PC-3 (cell line): ENCODE measurements around the gene FOXD2. TPM values are rescaled to one million over a fixed set of nuclear protein-coding genes. Genes with fewer than 3 reads are reported as not detected.

Experiments
- ATAC-seq: fragments of 200-7000 bp; cut with Tn5 transposase; 2 replicates; pipeline ENCODE4 v1.9.1; 2020; ENCODE audit warnings: mild to moderate bottlenecking, moderate library complexity
- BruUV-seq: library from RNA; stranded (reverse); fragments of 400-500 nt; replicated peaks from 2 replicates; lab custom pipeline; 2021; lab: Mats Ljungman, UMichigan
- CTCF ChIA-PET: fragments of 300-600 bp; sonication (Branson Sonifier 250); formaldehyde crosslinking; loops from one replicate; lab custom pipeline; 2022; ENCODE audit warnings: antibody characterized with exemption; lab: Charles Lee
- POLR2A ChIA-PET: fragments of 300-600 bp; sonication (Branson Sonifier 250); formaldehyde crosslinking; loops from one replicate; lab custom pipeline; 2022; ENCODE audit warnings: antibody characterized with exemption; ENCODE audit not compliant: unreplicated experiment; lab: Charles Lee
- DNase-seq: peaks from one replicate; pipeline ENCODE4 v3.0.0-alpha.2; 2015
- H2AFZ ChIP-seq: fragments of 300-600 bp; sonication (generic); 2 replicates; pipeline ENCODE4 v1.6.0; 2016; ENCODE audit warnings: antibody characterized with exemption, low read length
- H3F3A ChIP-seq: fragments of 300-600 bp; sonication (generic); one replicate; pipeline ENCODE4 v1.6.0; 2017; ENCODE audit warnings: antibody characterized with exemption, low read length, control low read depth, mild to moderate bottlenecking; ENCODE audit not compliant: unreplicated experiment
- H3K27ac ChIP-seq: fragments of 300-600 bp; sonication (generic); 2 replicates; pipeline ENCODE4 v1.5.1; 2016; ENCODE audit warnings: mild to moderate bottlenecking, low read length
- H3K27me3 ChIP-seq: fragments of 300-600 bp; sonication (generic); 2 replicates; pipeline ENCODE4 v1.6.1; 2016; ENCODE audit warnings: low read length, mixed read lengths
- H3K36me3 ChIP-seq: fragments of 300-600 bp; sonication (generic); 2 replicates; pipeline ENCODE4 v1.6.1; 2016; ENCODE audit warnings: low read depth, mixed run types, low read length, mixed read lengths
- H3K4me1 ChIP-seq: fragments of 300-600 bp; sonication (generic); 2 replicates; pipeline ENCODE4 v1.5.1; 2016; ENCODE audit warnings: low read length; ENCODE audit not compliant: insufficient read depth
- H3K4me2 ChIP-seq: fragments of 300-600 bp; sonication (generic); 2 replicates; pipeline ENCODE4 v1.6.0; 2016; ENCODE audit warnings: low read length
- H3K4me3 ChIP-seq: fragments of 300-600 bp; sonication (generic); 2 replicates; pipeline ENCODE4 v1.5.1; 2016; ENCODE audit warnings: mild to moderate bottlenecking, low read length, mixed read lengths
- H3K79me2 ChIP-seq: fragments of 300-600 bp; sonication (generic); 2 replicates; pipeline ENCODE4 v1.6.1; 2017; ENCODE audit warnings: low read length, mixed read lengths
- H3K9ac ChIP-seq: fragments of 300-600 bp; sonication (generic); 2 replicates; pipeline ENCODE4 v1.6.0; 2016; ENCODE audit warnings: mild to moderate bottlenecking, low read length
- H3K9me2 ChIP-seq: fragments of 300-600 bp; sonication (generic); replicated peaks from 2 replicates; pipeline ENCODE4 v1.6.1; 2016; ENCODE audit warnings: mixed run types, low read length, mixed read lengths
- H3K9me3 ChIP-seq: fragments of 300-600 bp; sonication (generic); 2 replicates; pipeline ENCODE4 v1.6.1; 2016; ENCODE audit warnings: low read length, mixed read lengths
- H4K20me1 ChIP-seq: fragments of 300-600 bp; sonication (generic); 2 replicates; pipeline ENCODE4 v1.6.1; 2016; ENCODE audit warnings: low read length, mixed read lengths
- CTCF ChIP-seq: fragments of 300-600 bp; sonication (generic); conservative IDR thresholded peaks from 2 replicates; pipeline ENCODE4 v1.5.1; 2017; ENCODE audit warnings: antibody characterized with exemption, low read depth, mild to moderate bottlenecking, low read length
- EZH2 ChIP-seq: fragments of 300-600 bp; sonication (generic); IDR thresholded peaks from one replicate; pipeline ENCODE4 v1.6.1; 2017; ENCODE audit warnings: antibody characterized with exemption, mild to moderate bottlenecking, low read length; ENCODE audit not compliant: unreplicated experiment
- EZH2phosphoT487 ChIP-seq: fragments of 300-600 bp; sonication (generic); IDR thresholded peaks from 2 replicates; pipeline ENCODE4 v1.6.1; 2018; ENCODE audit warnings: mild to moderate bottlenecking, antibody characterized with exemption, low read length, borderline replicate concordance
- intact Hi-C: fragments of 100-400 bp; cut with micrococcal nuclease; formaldehyde crosslinking; loops from 2 replicates; pipeline ENCODE4 v1.9.0; 2023
- total RNA-seq: library from RNA; depleted of rRNA; stranded (reverse); fragments of >200 nt; gene quantifications from 2 replicates; pipeline ENCODE4 v1.2.3, GENCODE V29; 2014

FOXD2 gene
- total RNA-seq, 1 experiment from 2014 or later, result 0.80 TPM

DNA sequence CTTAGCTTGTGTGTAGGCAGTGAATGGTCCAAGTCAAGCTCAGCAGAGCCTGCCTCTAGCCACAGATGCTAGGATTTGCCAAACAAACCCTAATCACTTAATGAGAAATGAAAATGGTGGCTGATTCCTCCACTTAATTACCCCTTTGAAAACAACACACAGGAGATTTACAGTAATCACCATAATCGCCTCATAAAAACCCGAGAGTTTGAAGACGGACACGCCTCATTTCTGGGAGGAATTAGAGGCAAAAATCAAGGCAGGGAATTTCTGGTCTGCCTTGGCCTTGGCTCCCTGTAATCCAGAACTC lies 38.0 kb upstream of the FOXD2 start:
- ChIA-PET CTCF (no interaction called here), POLR2A (no interaction called here)
- H3K9ac ChIP-seq, result no peak overlapping the region
- H3K4me3 ChIP-seq, result no peak overlapping the region
- no peaks in the 10 kb centered on the region for H3K79me2 ChIP-seq
- H3K9me2 ChIP-seq, result no peaks in the 10 kb centered on the region
- H3F3A ChIP-seq, result no peaks in the 10 kb centered on the region
- no peaks in the 10 kb centered on the region for H3K36me3 ChIP-seq
- H3K27ac ChIP-seq, result no peak overlapping the region
- intact Hi-C loops, result no loop called here
- no peak for ATAC-seq
- no peaks in the 10 kb centered on the region for H3K9me3 ChIP-seq
- BruUV-seq, result no TSS peak
- H3K4me2 ChIP-seq, result no peak overlapping the region
- H4K20me1 ChIP-seq, result no peaks in the 10 kb centered on the region
- DNase-seq, result no peak
- no peak overlapping the region for H2AFZ ChIP-seq
- no peaks in the 10 kb centered on the region for H3K27me3 ChIP-seq
- no peaks in the 10 kb centered on the region for H3K4me1 ChIP-seq
- TF ChIP-seq CTCF (no peak), EZH2phosphoT487 (no peak), EZH2 (no peak)

DNA sequence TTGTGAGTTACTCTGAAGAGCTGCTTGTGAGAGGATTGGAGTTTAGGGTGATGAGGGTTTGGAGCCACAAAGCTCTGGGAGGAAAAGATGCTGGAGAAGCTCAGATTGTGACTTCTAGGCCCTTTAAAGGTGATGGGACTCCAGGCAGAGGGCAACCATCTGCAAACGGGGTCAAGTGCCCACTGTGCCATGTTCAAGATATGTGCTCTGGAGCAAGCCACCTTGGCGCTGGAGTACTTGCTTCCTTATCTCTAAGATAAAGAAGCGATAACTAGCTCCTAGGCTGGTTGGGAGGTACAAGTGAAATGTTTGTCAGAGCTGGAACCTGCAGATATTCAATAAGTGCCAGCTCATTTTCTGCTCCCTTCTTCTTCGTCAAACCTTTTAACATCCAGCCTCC lies 36.1 kb upstream of the FOXD2 start:
- no peak overlapping the region for H3K27ac ChIP-seq
- no peaks in the 10 kb centered on the region for H3K9me3 ChIP-seq
- H4K20me1 ChIP-seq, result no peaks in the 10 kb centered on the region
- TF ChIP-seq EZH2 (no peak), CTCF (no peak), EZH2phosphoT487 (no peak)
- no peaks in the 10 kb centered on the region for H3K27me3 ChIP-seq
- H3K79me2 ChIP-seq, result no peaks in the 10 kb centered on the region
- ChIA-PET POLR2A (no interaction called here), CTCF (no interaction called here)
- no TSS peak for BruUV-seq
- no peak for DNase-seq
- H2AFZ ChIP-seq, result no peak overlapping the region
- H3K36me3 ChIP-seq, result no peaks in the 10 kb centered on the region
- intact Hi-C loops, result no loop called here
- no peak overlapping the region for H3K4me2 ChIP-seq
- H3K4me1 ChIP-seq, result no peaks in the 10 kb centered on the region
- ATAC-seq, result no peak
- no peak overlapping the region for H3K4me3 ChIP-seq
- H3K9ac ChIP-seq, result no peak overlapping the region
- H3K9me2 ChIP-seq, result no peaks in the 10 kb centered on the region
- H3F3A ChIP-seq, result no peaks in the 10 kb centered on the region

DNA sequence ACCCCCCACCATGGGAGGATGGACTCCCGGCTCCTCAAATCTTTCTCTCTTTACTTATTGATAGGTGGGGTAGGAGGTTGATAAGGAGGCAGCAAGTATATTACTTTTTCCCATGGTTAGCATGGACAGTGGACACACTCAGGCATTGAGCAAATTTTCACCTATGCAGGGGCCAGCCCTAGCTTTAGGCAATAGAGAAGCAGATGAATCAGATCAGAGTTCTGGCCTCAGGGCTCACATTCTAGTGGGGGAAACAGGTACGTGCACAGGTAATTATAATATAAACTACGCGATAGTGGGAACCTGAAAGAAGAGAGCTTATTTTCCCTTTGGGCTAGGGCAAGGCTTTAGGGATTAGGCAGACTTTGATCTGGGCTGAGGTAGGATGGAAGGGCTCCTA lies 35.3 kb upstream of the FOXD2 start:
- H2AFZ ChIP-seq, result no peak overlapping the region
- no peak overlapping the region for H3K4me3 ChIP-seq
- no peaks in the 10 kb centered on the region for H4K20me1 ChIP-seq
- ChIA-PET CTCF (no interaction called here), POLR2A (no interaction called here)
- H3K79me2 ChIP-seq, result no peaks in the 10 kb centered on the region
- ATAC-seq (no peak), DNase-seq (no peak)
- H3K27ac ChIP-seq, result no peak overlapping the region
- H3K9me2 ChIP-seq, result no peaks in the 10 kb centered on the region
- H3F3A ChIP-seq, result no peaks in the 10 kb centered on the region
- H3K4me1 ChIP-seq, result no peaks in the 10 kb centered on the region
- no peaks in the 10 kb centered on the region for H3K27me3 ChIP-seq
- H3K9me3 ChIP-seq, result no peaks in the 10 kb centered on the region
- BruUV-seq, result no TSS peak
- intact Hi-C loops, result no loop called here
- H3K4me2 ChIP-seq, result no peak overlapping the region
- TF ChIP-seq EZH2 (no peak), CTCF (no peak), EZH2phosphoT487 (no peak)
- H3K36me3 ChIP-seq, result no peaks in the 10 kb centered on the region
- no peak overlapping the region for H3K9ac ChIP-seq
